VCaP (cell line): ENCODE results near the gene ANO10.
"Not testable (repeated sequence)": the region's sequence is repeated elsewhere in the genome, so short reads cannot be mapped to it uniquely, and the experiment has no call there.

Source experiments
- H3K27ac ChIP-seq: fragments of 450-650 bp; 2 replicates; pipeline ENCODE4 v1.5.1; 2017
- CTCF ChIP-seq: fragments of 450-650 bp; conservative IDR thresholded peaks from 2 replicates; pipeline ENCODE4 v1.5.1; 2017; ENCODE audit warnings: mild to moderate bottlenecking, moderate library complexity

Gene ANO10

GRCh38 chr3:43582866-43583265 is 38.9 kb downstream of the ANO10 start:
- no peak for TF ChIP-seq CTCF

GRCh38 chr3:43581343-43581742 is 40.5 kb downstream of the ANO10 start:
- no peak for TF ChIP-seq CTCF
- H3K27ac ChIP-seq = no peak overlapping the region

More at GRCh38 chr3:43582866-43583265, 38.9 kb downstream of the ANO10 start:
- no peak overlapping the region for H3K27ac ChIP-seq

- TF ChIP-seq CTCF = no peak
- no peak overlapping the region for H3K27ac ChIP-seq
Measured at GRCh38 chr3:43580181-43580580, 41.6 kb downstream of the ANO10 start.

GRCh38 chr3:43573576-43573975 is 48.2 kb downstream of the ANO10 start:
- no peak overlapping the region for H3K27ac ChIP-seq
- no peak for TF ChIP-seq CTCF

GRCh38 chr3:43565661-43566341 is 56.0 kb downstream of the ANO10 start:
- H3K27ac ChIP-seq = not testable (repeated sequence)

- peak; percentile 47 for TF ChIP-seq CTCF
- no peak overlapping the region for H3K27ac ChIP-seq
Measured at GRCh38 chr3:43559961-43560360, 61.9 kb downstream of the ANO10 start.

GRCh38 chr3:43558171-43558570 is 63.6 kb downstream of the ANO10 start:
- no peak overlapping the region for H3K27ac ChIP-seq
- no peak for TF ChIP-seq CTCF

GRCh38 chr3:43549626-43550290 is 72.1 kb downstream of the ANO10 start:
- TF ChIP-seq CTCF = no peak

More at GRCh38 chr3:43549626-43550290, 72.1 kb downstream of the ANO10 start:
- no peak overlapping the region for H3K27ac ChIP-seq
